Central memory CD8-positive, alpha-beta T cell (primary cell): ENCODE results near the gene TNFAIP8L1.

ENCODE experiments used
- ATAC-seq: fragments of 150-1000 bp; cut with Tn5 transposase; replicated peaks from 2 replicates; pipeline ENCODE4 v1.10.0; 2022; ENCODE audit warnings: mild to moderate bottlenecking, moderate FRiP score, moderate number of reproducible peaks; ENCODE audit not compliant: poor library complexity, severe bottlenecking; ENCODE audit errors: extremely low read depth
- DNase-seq, 2 donors: peaks; one replicate each; pipeline ENCODE4 v3.0.0; 2021; ENCODE audit warnings: low spot score in 2 of 2
- H3K27ac Mint-ChIP-seq: one replicate; pipeline ENCODE4 v1.8.0; 2022; ENCODE audit warnings: low read depth, mild to moderate bottlenecking, moderate library complexity, mixed read lengths
- H3K27me3 Mint-ChIP-seq: one replicate; pipeline ENCODE4 v1.8.0; 2022; ENCODE audit warnings: mixed read lengths
- H3K36me3 Mint-ChIP-seq: one replicate; pipeline ENCODE4 v1.8.0; 2022; ENCODE audit warnings: mild to moderate bottlenecking, moderate library complexity, mixed read lengths; ENCODE audit not compliant: insufficient read depth
- H3K4me1 Mint-ChIP-seq: one replicate; pipeline ENCODE4 v1.8.0; 2022; ENCODE audit warnings: mixed read lengths
- H3K4me3 Mint-ChIP-seq: one replicate; pipeline ENCODE4 v1.8.0; 2022; ENCODE audit warnings: mild to moderate bottlenecking, moderate library complexity, mixed read lengths
- H3K9me3 Mint-ChIP-seq: one replicate; pipeline ENCODE4 v1.8.0; 2022; ENCODE audit warnings: mixed read lengths

TNFAIP8L1 gene

GRCh38 chr19:4620675-4621074 is 18.6 kb upstream of the TNFAIP8L1 start:
- Mint-ChIP-seq H3K9me3 (no peaks in the 10 kb centered on the region), H3K36me3 (no peaks in the 10 kb centered on the region), H3K27me3 (peaks cover 51% of the 10 kb centered on the region), H3K27ac (no peak overlapping the region), H3K4me1 (no peaks in the 10 kb centered on the region), H3K4me3 (no peak overlapping the region)
- DNase-seq (no peak), ATAC-seq (no peak)

GRCh38 chr19:4622695-4623421 is 16.5 kb upstream of the TNFAIP8L1 start:
- H3K9me3 Mint-ChIP-seq: no peaks in the 10 kb centered on the region
- no peaks in the 10 kb centered on the region for H3K4me1 Mint-ChIP-seq
- H3K4me3 Mint-ChIP-seq: no peak overlapping the region
- no peak for DNase-seq
- no peak overlapping the region for H3K27ac Mint-ChIP-seq
- peaks cover 46% of the 10 kb centered on the region for H3K27me3 Mint-ChIP-seq
- no peaks in the 10 kb centered on the region for H3K36me3 Mint-ChIP-seq
- no peak for ATAC-seq

- Mint-ChIP-seq H3K9me3 (no peaks in the 10 kb centered on the region), H3K4me3 (no peak overlapping the region), H3K36me3 (no peaks in the 10 kb centered on the region), H3K27me3 (peaks cover 47% of the 10 kb centered on the region), H3K4me1 (no peaks in the 10 kb centered on the region), H3K27ac (no peak overlapping the region)
- ATAC-seq: no peak
- no peak for DNase-seq
These were observed 15.0 kb upstream of the TNFAIP8L1 start for GRCh38 chr19:4624301-4624700.

- Mint-ChIP-seq H3K27me3 (peaks cover 42% of the 10 kb centered on the region), H3K4me1 (no peaks in the 10 kb centered on the region), H3K36me3 (no peaks in the 10 kb centered on the region), H3K9me3 (no peaks in the 10 kb centered on the region), H3K27ac (no peak overlapping the region), H3K4me3 (no peak overlapping the region)
- DNase-seq (no peak), ATAC-seq (no peak)
These were observed 14.5 kb upstream of the TNFAIP8L1 start for GRCh38 chr19:4624733-4625362.

- peak; percentile 32 for DNase-seq
- Mint-ChIP-seq H3K36me3 (no peaks in the 10 kb centered on the region), H3K4me3 (no peak overlapping the region), H3K27ac (no peak overlapping the region), H3K9me3 (no peaks in the 10 kb centered on the region), H3K4me1 (peaks cover 7% of the 10 kb centered on the region), H3K27me3 (peaks cover 1% of the 10 kb centered on the region)
- peak; percentile 52 for ATAC-seq
These were observed 6.0 kb upstream of the TNFAIP8L1 start for GRCh38 chr19:4633140-4633967.

- no peaks in the 10 kb centered on the region for H3K9me3 Mint-ChIP-seq
- ATAC-seq (no peak), DNase-seq (no peak)
- H3K4me1 Mint-ChIP-seq: peaks cover 25% of the 10 kb centered on the region
- H3K4me3 Mint-ChIP-seq: peak overlapping the region; percentile 48
- no peak overlapping the region for H3K27ac Mint-ChIP-seq
- no peaks in the 10 kb centered on the region for H3K36me3 Mint-ChIP-seq
- H3K27me3 Mint-ChIP-seq: no peaks in the 10 kb centered on the region
These were observed 3.6 kb upstream of the TNFAIP8L1 start for GRCh38 chr19:4635754-4636116.

- Mint-ChIP-seq H3K27me3 (no peaks in the 10 kb centered on the region), H3K4me1 (peaks cover 26% of the 10 kb centered on the region), H3K36me3 (no peaks in the 10 kb centered on the region), H3K9me3 (no peaks in the 10 kb centered on the region), H3K4me3 (peak overlapping the region; percentile 48), H3K27ac (peak overlapping the region; percentile 16)
- ATAC-seq (no peak), DNase-seq (peak; percentile 43 to 70)
These were observed 3.1 kb upstream of the TNFAIP8L1 start for GRCh38 chr19:4636151-4636717.

GRCh38 chr19:4636761-4637160 is 2.6 kb upstream of the TNFAIP8L1 start:
- Mint-ChIP-seq H3K27ac (peak overlapping the region; percentile 16), H3K36me3 (no peaks in the 10 kb centered on the region), H3K27me3 (no peaks in the 10 kb centered on the region), H3K4me3 (peak overlapping the region; percentile 48), H3K9me3 (no peaks in the 10 kb centered on the region), H3K4me1 (peaks cover 26% of the 10 kb centered on the region)
- no peak for ATAC-seq
- DNase-seq: no peak

- DNase-seq: no peak
- Mint-ChIP-seq H3K4me3 (peak overlapping the region; percentile 96), H3K27me3 (no peaks in the 10 kb centered on the region), H3K36me3 (no peaks in the 10 kb centered on the region), H3K27ac (peak overlapping the region; percentile 99), H3K4me1 (peaks cover 24% of the 10 kb centered on the region), H3K9me3 (no peaks in the 10 kb centered on the region)
- ATAC-seq: no peak
These were observed 999 bp upstream of the TNFAIP8L1 start for GRCh38 chr19:4638317-4638716.

GRCh38 chr19:4639531-4640246 is 373 bp downstream of the TNFAIP8L1 start:
- H3K4me3 Mint-ChIP-seq: peak overlapping the region; percentile 96
- H3K36me3 Mint-ChIP-seq: no peaks in the 10 kb centered on the region
- H3K27ac Mint-ChIP-seq: peak overlapping the region; percentile 99
- DNase-seq (no peak), ATAC-seq (no peak)
- no peaks in the 10 kb centered on the region for H3K27me3 Mint-ChIP-seq
- peaks cover 20% of the 10 kb centered on the region for H3K4me1 Mint-ChIP-seq
- H3K9me3 Mint-ChIP-seq: no peaks in the 10 kb centered on the region

- no peaks in the 10 kb centered on the region for H3K36me3 Mint-ChIP-seq
- no peaks in the 10 kb centered on the region for H3K27me3 Mint-ChIP-seq
- peak overlapping the region; percentile 68 for H3K27ac Mint-ChIP-seq
- DNase-seq (no peak), ATAC-seq (no peak)
- H3K4me3 Mint-ChIP-seq: peak overlapping the region; percentile 96
- no peaks in the 10 kb centered on the region for H3K9me3 Mint-ChIP-seq
- peaks cover 20% of the 10 kb centered on the region for H3K4me1 Mint-ChIP-seq
These were observed 1.1 kb downstream of the TNFAIP8L1 start for GRCh38 chr19:4640247-4641000.
